GM21825 (cell line): ENCODE measurements around the gene CEP120.
"Not testable (repeated sequence)": the region's sequence is repeated elsewhere in the genome, so short reads cannot be mapped to it uniquely, and the experiment has no call there.

Experiments
- ATAC-seq: cut with Tn5 transposase; IDR thresholded peaks from one replicate; pipeline ENCODE4 v1.9.1; 2021; ENCODE audit warnings: mild to moderate bottlenecking, moderate library complexity; ENCODE audit not compliant: unreplicated experiment

Gene CEP120

DNA sequence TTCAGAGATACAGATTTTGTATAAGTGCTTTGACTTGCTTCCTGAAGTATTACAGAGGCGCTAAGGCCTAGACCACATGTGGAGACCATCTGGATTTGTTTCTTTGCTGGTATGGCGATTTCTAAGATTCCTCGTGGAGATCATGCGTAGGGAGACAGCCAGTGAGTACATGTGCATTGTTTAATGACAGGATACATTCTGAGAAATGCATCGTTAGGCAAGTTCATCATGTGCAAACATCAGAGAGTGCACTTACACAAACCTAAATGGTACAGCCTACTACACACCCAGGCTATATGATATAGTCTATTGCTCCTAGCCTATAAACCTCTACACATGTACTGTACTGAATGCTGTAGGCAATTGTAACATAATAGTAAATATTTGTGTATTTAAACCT, 16.5 kb upstream of the CEP120 start:
- ATAC-seq = no peak

DNA sequence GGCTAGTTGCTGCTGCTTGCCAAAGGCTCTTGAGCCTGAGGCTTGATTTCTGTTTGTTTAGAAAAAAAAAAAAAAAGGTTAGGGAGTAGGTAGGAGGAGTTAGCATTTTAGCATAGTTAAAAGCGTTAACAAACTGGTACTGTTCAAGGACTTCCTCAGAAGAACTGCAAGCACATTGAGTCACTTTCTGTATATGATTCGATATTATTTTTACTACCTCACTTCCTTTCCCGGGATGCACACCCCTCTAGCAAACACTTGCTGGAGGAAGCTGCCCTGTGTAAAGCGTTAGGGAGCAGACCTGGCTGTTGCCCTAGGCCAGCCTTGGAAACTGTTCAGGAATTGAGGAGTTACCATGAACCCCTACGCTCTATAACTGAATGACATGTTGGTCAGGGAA, 15.7 kb upstream of the CEP120 start:
- no peak for ATAC-seq

- peak; percentile 78 for ATAC-seq
Measured at GRCh38 chr5:123438244-123438643, 15.0 kb upstream of the CEP120 start.

DNA sequence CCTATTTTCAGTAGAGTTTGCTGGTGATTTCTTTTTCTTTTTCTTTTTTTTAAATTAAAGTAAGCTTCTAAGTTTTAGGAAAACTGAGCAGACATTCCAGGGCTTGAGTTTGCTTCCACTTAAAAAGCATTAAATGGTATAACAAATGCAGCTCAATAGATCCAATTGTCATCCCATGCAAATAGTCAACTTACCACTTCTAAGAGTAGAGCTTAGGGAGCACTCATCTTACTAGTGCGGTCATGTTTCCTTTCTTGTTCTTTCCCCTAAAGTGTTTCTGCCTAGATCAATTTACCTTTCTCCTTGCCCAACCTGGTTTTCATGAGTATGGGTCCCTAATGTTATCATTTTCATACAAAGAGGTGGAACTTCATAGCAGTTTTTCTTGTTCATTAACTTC, 13.0 kb upstream of the CEP120 start:
- no peak for ATAC-seq

DNA sequence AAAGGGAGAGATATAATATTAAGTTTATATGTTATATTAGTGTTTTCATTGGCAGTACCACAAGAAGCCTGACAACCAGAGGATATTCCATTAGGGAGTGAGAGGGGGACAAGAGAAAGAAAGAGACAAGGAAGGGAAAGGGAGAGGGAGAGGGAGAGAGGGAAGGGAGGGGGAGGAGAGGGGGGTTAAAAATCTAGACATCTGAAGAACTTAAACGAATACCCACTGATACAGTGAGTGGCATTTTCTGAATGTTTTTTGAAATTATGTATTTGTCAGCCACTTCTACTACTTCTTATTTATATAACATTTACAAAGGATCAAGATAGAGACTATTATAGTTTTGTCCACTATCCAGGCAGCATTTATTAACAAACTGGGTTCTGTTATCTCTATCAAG, 11.6 kb upstream of the CEP120 start:
- no peak for ATAC-seq

DNA sequence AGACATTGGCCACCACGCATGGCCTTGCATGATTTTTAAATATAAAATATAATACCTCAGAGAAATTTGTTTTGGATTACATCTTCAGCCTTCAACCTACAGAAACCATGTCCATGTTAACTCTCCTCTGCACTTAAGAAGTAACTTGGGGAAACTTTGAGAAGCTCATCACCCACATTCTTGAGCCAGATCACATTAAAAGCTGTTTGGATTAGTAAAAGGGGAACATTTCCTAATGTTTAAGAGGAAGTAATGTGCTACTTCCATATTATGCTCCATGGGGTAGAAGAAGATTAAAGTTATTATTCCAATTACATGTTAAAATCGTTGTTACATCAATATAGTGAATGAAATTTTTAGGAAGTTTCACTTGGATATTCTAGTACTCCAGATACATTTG, 10.4 kb upstream of the CEP120 start:
- no peak for ATAC-seq

GRCh38 chr5:123430441-123430840, 7.2 kb upstream of the CEP120 start:
- ATAC-seq = not testable (repeated sequence)

DNA sequence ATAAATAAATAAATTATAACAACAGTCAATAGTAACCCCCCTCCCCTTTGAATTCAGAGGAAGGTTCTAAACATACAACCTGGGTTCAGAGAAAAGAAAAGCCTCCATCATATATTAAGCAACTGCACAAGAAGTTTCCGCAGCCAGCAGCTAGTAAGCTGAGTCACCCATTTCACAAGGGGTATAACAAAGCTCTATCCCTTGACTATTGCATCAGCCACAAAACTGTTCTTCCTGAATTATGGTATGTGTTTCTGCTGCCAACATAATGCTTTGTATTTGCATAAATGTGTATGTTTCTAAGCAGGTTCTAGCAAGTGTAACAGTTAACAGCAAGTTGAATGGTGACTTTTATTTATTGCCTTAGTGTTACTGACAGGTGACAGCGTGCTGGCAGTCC, 6.8 kb upstream of the CEP120 start:
- ATAC-seq = no peak

- ATAC-seq = no peak
Measured at GRCh38 chr5:123429221-123429954, 6.2 kb upstream of the CEP120 start.

DNA sequence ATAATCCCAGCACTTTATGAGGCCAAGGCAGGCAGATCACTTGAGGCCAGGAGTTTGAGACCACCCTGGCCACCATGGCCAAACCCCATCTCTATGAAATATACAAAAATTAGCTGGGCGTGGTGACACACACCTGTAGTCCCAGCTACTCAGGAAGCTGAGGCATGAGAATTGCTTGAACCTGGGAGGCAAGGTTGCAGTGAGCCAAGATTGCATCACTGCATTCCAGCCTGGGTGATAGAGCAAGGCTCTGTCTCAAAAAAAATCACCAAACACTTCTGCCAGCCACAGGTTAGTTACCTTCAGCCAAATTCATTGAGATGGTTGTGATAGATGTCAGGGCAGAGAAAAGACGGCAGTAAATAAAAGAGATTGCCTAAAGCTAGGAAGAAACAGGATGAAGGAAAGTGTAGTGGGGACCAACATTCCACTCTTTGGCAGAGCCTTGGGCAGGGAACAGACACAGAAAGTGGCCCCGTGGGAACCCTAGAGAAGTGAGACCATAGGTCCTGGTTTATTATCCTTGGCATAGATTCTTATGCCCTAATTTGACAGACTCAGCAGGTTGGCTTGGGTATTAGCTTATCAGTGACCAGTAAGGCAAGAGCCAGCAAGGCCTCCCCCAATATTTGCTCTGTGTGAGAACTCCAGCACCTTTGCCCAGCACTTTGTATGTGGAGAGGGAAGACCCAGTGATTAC, 5.5 kb upstream of the CEP120 start:
- no peak for ATAC-seq

DNA sequence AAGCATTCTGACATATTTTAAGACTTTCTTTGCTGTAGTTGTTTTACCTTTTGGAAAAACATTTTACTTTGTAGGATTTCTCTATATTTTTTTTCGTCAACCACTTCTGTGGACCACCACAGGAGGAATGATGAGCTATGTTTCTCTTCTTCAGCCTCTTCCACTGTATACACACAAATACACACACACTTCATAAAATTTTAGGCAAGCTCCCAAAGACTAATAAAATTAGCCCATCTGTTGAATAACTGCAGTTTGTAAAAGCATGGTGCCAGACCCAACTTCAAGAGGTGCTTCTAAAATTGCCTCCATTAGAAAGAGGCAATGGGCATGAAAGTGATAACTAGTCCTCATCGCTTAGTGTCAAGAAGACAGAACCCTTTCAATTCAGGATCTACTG, 4.1 kb upstream of the CEP120 start:
- no peak for ATAC-seq

- ATAC-seq = no peak
Measured at GRCh38 chr5:123425431-123425830, 2.2 kb upstream of the CEP120 start.

DNA sequence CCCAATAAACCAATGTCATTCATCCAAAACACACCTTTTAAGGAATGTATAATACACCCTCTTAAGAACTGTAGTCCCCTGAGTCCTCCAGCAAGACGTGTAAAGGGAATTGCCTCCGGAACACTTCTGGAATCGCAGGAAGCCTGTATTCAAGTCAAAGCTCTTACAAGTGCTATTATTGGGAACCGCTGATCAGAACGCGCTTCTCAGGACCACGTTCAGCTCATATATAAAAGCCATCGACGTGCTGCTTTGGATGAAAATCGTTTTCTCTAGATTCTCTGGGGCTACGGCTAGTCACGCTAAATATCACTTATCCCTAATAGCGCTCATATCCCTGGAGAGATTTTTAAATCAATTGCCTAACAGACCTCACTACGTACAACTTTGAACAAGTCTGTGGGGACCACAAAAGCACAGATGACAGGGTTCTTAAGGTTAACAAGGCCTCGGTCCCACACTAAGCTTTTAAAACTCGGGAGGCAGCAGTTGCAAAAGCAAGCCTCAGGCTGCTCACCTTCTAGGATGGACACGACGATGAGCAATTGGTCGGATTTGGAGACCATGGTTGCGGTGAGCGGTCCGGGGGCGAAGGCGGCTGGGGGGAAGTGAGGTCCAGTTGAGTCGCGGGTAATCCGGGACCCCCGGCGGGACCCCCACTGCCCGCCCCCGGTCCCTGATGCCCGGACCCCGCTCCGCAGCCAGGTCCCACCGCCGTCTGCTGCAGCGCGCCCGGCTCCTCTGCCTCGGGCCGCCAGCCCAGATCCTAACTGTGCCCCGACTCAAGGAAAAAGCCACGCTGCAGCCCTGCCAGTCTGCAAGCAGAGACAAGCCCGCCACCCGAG, 548 bp downstream of the CEP120 start:
- ATAC-seq = peak; percentile 15

GRCh38 chr5:123421773-123422172, 1.4 kb downstream of the CEP120 start:
- no peak for ATAC-seq

- no peak for ATAC-seq
Measured at GRCh38 chr5:123414974-123415373, 8.2 kb downstream of the CEP120 start.

- no peak for ATAC-seq
Measured at GRCh38 chr5:123412206-123412605, 11.0 kb downstream of the CEP120 start.

GRCh38 chr5:123401999-123402398, 21.2 kb downstream of the CEP120 start:
- not testable (repeated sequence) for ATAC-seq

DNA sequence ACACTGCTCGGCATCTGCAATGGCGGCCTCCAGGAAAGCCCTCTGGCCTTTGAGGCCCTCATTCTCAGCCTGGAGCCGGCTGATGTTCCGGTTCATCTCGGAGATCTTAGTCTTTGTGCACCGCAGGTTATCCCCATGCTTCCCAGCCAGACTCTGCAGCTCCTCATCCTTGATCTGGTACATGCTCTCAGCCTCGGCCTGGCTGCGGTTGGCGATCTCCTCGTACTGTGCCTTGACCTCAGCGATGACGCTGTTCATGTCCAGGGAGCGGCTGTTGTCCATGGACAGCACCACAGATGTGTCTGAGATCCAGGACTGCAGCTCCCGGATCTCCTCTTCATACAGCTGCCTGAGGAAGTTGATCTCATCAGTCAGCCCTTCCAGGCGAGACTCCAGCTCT, 21.9 kb downstream of the CEP120 start:
- no peak for ATAC-seq

- not testable (repeated sequence) for ATAC-seq
Measured at GRCh38 chr5:123400870-123401291, 22.3 kb downstream of the CEP120 start.

GRCh38 chr5:123398058-123398733, 25.0 kb downstream of the CEP120 start:
- ATAC-seq = no peak

DNA sequence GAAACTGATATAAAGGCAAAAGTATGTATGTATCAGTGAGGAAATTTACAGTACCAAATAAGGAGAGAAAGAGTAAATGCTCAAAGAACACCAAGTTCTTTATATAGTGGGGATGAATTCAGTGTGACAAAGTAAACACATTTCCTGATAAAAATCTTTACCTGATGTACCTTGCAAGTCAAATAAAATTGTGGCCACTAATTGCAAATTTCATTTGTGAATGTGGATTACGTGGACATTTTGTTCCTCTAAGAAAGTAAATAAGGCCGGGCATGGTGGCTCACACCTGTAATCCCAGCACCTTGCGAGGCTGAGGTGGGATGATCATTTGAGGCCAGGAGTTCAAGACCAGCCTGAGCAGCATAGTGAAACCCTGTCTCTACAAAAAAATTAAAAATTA, 25.7 kb downstream of the CEP120 start:
- no peak for ATAC-seq
